GM20000 (cell line): ENCODE results near the gene CACNA1F.

Source experiments
- DNase-seq: peaks from one replicate; pipeline ENCODE4 v3.0.0; 2012; ENCODE audit warnings: low spot score
- CTCF ChIP-seq: IDR thresholded peaks from 2 replicates; pipeline ENCODE4 v1.5.1; 2012; ENCODE audit warnings: mild to moderate bottlenecking, control low read depth; ENCODE audit errors: extremely low read depth, missing control alignments

Gene CACNA1F

GRCh38 chrX:49199906-49200771 lies 33.0 kb downstream of the CACNA1F start, which contains the start of gene SYP:
Gene SYP, minus strand, starts transcription at chrX:49200193. Its CDS starts 7 bp downstream, at chrX:49200186.
- no peak for TF ChIP-seq CTCF
- DNase-seq: peak; percentile 93

GRCh38 chrX:49199315-49199595 lies 33.9 kb downstream of the CACNA1F start:
- DNase-seq: no peak
- TF ChIP-seq CTCF: no peak

GRCh38 chrX:49198540-49199314 lies 34.4 kb downstream of the CACNA1F start:
- no peak for DNase-seq
- no peak for TF ChIP-seq CTCF

- DNase-seq: no peak
- no peak for TF ChIP-seq CTCF
Measured at GRCh38 chrX:49197543-49198087, 35.5 kb downstream of the CACNA1F start.

- no peak for DNase-seq
- no peak for TF ChIP-seq CTCF
Measured at GRCh38 chrX:49193542-49193964, 39.6 kb downstream of the CACNA1F start.

DNA sequence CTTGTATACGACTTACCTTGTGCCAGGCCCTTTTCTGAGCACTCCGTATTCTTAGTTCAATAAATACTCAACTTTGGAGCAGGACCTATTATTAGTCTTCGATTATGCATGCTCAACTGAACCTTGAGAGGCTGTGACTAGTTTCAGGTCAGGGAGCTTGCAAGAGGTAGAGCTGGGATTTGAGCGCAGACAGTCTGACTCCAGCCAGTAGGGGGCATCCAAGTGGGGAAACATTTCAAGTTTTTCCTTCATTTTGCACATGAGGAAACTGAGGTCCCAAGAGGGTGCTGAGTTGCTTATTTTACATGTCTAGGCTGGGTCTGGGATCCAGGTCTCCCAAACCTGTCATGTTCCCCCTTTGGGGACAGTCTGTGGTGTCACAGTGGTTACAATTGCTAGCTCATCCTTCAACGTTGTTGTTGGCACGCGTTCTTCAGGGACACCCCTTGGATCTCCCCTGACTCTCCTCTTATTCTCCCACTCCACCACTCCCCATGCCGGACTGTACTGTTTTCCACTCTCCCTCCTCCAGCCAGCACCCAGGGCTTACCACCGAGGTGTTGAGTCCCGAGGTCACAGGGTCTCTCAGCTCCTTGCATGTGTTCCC lies 40.3 kb downstream of the CACNA1F start:
- TF ChIP-seq CTCF: peak; percentile 42
- peak; percentile 25 for DNase-seq
